MM.1S (cell line): Measurements from ENCODE around the gene BCAT1.

Experiments
- EZH2phosphoT487 ChIP-seq: fragments of 300-600 bp; sonication (generic); IDR thresholded peaks from 2 replicates; pipeline ENCODE4 v1.6.1; 2018; ENCODE audit warnings: antibody characterized with exemption, low read length
- TF ChIP-seq, protein P1 (sequence below): fragments of 300-600 bp; sonication (generic); IDR thresholded peaks from 2 replicates; pipeline ENCODE4 v1.5.1; 2016; ENCODE audit warnings: antibody characterized with exemption, low read length, mixed read lengths

DNA sequence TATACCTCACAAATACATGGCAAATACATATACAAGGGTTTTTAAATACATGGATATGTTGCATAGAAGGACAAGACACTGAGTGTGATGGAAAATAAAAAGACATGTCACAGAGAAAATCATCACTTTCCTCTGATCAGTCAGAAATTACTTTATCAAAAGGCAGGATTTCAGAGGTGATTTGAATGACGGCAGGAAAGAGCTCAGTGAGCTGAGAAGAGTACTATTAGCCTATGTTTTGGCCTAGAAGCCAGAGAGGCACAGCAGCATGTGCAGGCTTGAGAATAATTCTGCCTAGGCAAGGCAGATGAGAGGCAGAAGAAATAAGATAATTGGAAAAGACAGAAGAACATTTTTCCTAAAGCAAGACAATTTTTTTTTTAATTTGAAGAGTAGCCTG, 94.9 kb downstream of the BCAT1 start:
- TF ChIP-seq, protein P1, sequence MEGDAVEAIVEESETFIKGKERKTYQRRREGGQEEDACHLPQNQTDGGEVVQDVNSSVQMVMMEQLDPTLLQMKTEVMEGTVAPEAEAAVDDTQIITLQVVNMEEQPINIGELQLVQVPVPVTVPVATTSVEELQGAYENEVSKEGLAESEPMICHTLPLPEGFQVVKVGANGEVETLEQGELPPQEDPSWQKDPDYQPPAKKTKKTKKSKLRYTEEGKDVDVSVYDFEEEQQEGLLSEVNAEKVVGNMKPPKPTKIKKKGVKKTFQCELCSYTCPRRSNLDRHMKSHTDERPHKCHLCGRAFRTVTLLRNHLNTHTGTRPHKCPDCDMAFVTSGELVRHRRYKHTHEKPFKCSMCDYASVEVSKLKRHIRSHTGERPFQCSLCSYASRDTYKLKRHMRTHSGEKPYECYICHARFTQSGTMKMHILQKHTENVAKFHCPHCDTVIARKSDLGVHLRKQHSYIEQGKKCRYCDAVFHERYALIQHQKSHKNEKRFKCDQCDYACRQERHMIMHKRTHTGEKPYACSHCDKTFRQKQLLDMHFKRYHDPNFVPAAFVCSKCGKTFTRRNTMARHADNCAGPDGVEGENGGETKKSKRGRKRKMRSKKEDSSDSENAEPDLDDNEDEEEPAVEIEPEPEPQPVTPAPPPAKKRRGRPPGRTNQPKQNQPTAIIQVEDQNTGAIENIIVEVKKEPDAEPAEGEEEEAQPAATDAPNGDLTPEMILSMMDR, result no peak
- no peak for TF ChIP-seq EZH2phosphoT487
